K562 (cell line): ENCODE results near the gene KIT. TPM values are rescaled to one million over a fixed set of nuclear protein-coding genes. Genes with fewer than 3 reads are reported as not detected.
A peak's percentile ranks its signal among the peaks of the same experiment; 100 is the strongest.

Experiments
- CBFA2T3 ChIP-seq: fragments of 450-650 bp; IDR thresholded peaks from 2 replicates; pipeline ENCODE4 v1.6.1; 2017
- CXXC5 ChIP-seq: fragments of 250-450 bp; sonication (Bioruptor Pico); IDR thresholded peaks from 2 replicates; pipeline ENCODE4 v1.8.0; 2022; ENCODE audit warnings: inconsistent platforms, mild to moderate bottlenecking, moderate library complexity
- HDAC2 ChIP-seq: fragments of 450-650 bp; IDR thresholded peaks from 2 replicates; pipeline ENCODE4 v1.6.1; 2016; ENCODE audit warnings: mild to moderate bottlenecking
- HDAC8 ChIP-seq: fragments of 450-650 bp; IDR thresholded peaks from 2 replicates; pipeline ENCODE4 v1.6.1; 2016; ENCODE audit warnings: mild to moderate bottlenecking, missing genetic modification characterization, moderate library complexity, missing compliant biosample characterization
- KDM2B ChIP-seq: fragments of 250-450 bp; sonication (Bioruptor Pico); IDR thresholded peaks from 2 replicates; pipeline ENCODE4 v1.8.0; 2021; ENCODE audit warnings: mild to moderate bottlenecking, moderate library complexity
- MNT ChIP-seq, 2 experiments: fragments of 450-650 bp; conservative IDR thresholded peaks; 2 replicates each; pipeline ENCODE4 v1.6.1; 2017; ENCODE audit warnings: mild to moderate bottlenecking in 2 of 2, moderate library complexity in 2 of 2
- NR2C1 ChIP-seq, 2 experiments: fragments of 450-650 bp; IDR thresholded peaks; 2 replicates each; pipeline ENCODE4 v1.6.1; 2017; ENCODE audit warnings: mild to moderate bottlenecking in 2 of 2, antibody characterized with exemption in 1 of 2, inconsistent platforms in 1 of 2, missing compliant biosample characterization in 1 of 2, missing genetic modification characterization in 1 of 2
- NR2C2 ChIP-seq, 2 experiments: fragments of 200-800 bp in 1 of 2; sonication (Bioruptor generic) in 1 of 2; sonication (generic) in 1 of 2; formaldehyde crosslinking in 1 of 2; IDR thresholded peaks; 2 replicates each; pipeline versions ENCODE4 v1.6.1 to v1.8.0; 2016 to 2022; ENCODE audit warnings: mild to moderate bottlenecking in 1 of 2, missing compliant biosample characterization in 1 of 2, missing genetic modification characterization in 1 of 2, missing genetic modification reagents in 1 of 2
- RNF2 ChIP-seq: sonication (generic); IDR thresholded peaks from 2 replicates; pipeline ENCODE4 v1.6.1; 2016
- STAT5B ChIP-seq: fragments of 250-450 bp; sonication (Bioruptor Pico); IDR thresholded peaks from 2 replicates; pipeline ENCODE4 v1.8.0; 2021; ENCODE audit warnings: mild to moderate bottlenecking, inconsistent platforms
- TBP ChIP-seq: optimal IDR thresholded peaks from 2 replicates; pipeline ENCODE3; 2011; ENCODE audit warnings: low read depth, low read length, improper control_type of control experiment
- TCFL5 ChIP-seq: fragments of 250-450 bp; sonication (Bioruptor Pico); conservative IDR thresholded peaks from 2 replicates; pipeline ENCODE4 v1.6.1; 2021; ENCODE audit warnings: mild to moderate bottlenecking, moderate library complexity, matching md5 sums
- USF2 ChIP-seq: sonication (generic); formaldehyde crosslinking; IDR thresholded peaks from 2 replicates; pipeline ENCODE4 v1.5.0; 2020; ENCODE audit warnings: missing genetic modification reagents
- ZNF140 ChIP-seq: fragments of 250-450 bp; sonication (Bioruptor Pico); IDR thresholded peaks from 2 replicates; pipeline ENCODE4 v1.8.0; 2021; ENCODE audit warnings: moderate library complexity, mild to moderate bottlenecking, inconsistent platforms
- ZNF212 ChIP-seq: fragments of 450-650 bp; formaldehyde crosslinking; IDR thresholded peaks from 2 replicates; pipeline ENCODE4 v1.4.0; 2020; ENCODE audit warnings: mild to moderate bottlenecking
- ZNF23 ChIP-seq: fragments of 250-450 bp; sonication (Bioruptor Pico); IDR thresholded peaks from 2 replicates; pipeline ENCODE4 v1.4.0; 2020; ENCODE audit warnings: mild to moderate bottlenecking
- ZNF408 ChIP-seq: fragments of 250-450 bp; sonication (Bioruptor Pico); IDR thresholded peaks from 2 replicates; pipeline ENCODE4 v1.4.0; 2020; ENCODE audit warnings: low read depth, mild to moderate bottlenecking, moderate library complexity
- polyA plus RNA-seq, 8 experiments: library from polyadenylated mRNA; depleted of rRNA in 4 of 8; stranded (reverse) in 5 of 8; unstranded in 3 of 8; fragments of >200 nt; fragmentation: Nextera tagmentation in 2 of 8; fragmentation: Illumina TruSeq in 1 of 8; extraction: Ambion mirVana in 2 of 8; extraction: Trizol in 1 of 8; gene quantifications; 2 replicates each; pipeline versions ENCODE4 v1.2.1 to v1.2.3, GENCODE V29; 2011 to 2014; ENCODE audit warnings: inconsistent platforms in 1 of 8, missing spikeins in 1 of 8
- total RNA-seq, 7 experiments: library from RNA; depleted of rRNA in 6 of 7; stranded (reverse); fragments of >200 nt in 6 of 7; fragmentation: Illumina TruSeq in 2 of 7; extraction: Trizol in 2 of 7; gene quantifications; 2 replicates each; pipeline versions ENCODE4 v1.2.1 to v1.2.3, GENCODE V29; 2011 to 2021; ENCODE audit warnings: low replicate concordance in 1 of 7
- TF ChIP-seq, protein P1 (sequence below): fragments of 250-450 bp; sonication (Bioruptor Pico); IDR thresholded peaks from 2 replicates; pipeline ENCODE4 v1.5.1; 2021; ENCODE audit warnings: mild to moderate bottlenecking
- TF ChIP-seq, protein P2 (sequence below): fragments of 250-450 bp; sonication (Bioruptor Pico); IDR thresholded peaks from 2 replicates; pipeline ENCODE4 v1.6.1; 2021; ENCODE audit warnings: mild to moderate bottlenecking
- TF ChIP-seq, protein P3 (sequence below): fragments of 200-800 bp; sonication (Bioruptor generic); IDR thresholded peaks from 2 replicates; pipeline ENCODE4 v1.6.1; 2017; ENCODE audit warnings: missing genetic modification characterization, missing compliant biosample characterization
- TF ChIP-seq, protein P4 (sequence below): sonication (generic); formaldehyde crosslinking; IDR thresholded peaks from 2 replicates; pipeline ENCODE4 v1.9.0; 2022; ENCODE audit warnings: mild to moderate bottlenecking, missing genetic modification reagents

Gene KIT
- total and polyA plus RNA-seq, 9 of the 15 experiments (the other 6 are each of a cell fraction or from before 2014, with no cell fraction given): 0.27 to 5.6 (median 0.57) TPM

DNA sequence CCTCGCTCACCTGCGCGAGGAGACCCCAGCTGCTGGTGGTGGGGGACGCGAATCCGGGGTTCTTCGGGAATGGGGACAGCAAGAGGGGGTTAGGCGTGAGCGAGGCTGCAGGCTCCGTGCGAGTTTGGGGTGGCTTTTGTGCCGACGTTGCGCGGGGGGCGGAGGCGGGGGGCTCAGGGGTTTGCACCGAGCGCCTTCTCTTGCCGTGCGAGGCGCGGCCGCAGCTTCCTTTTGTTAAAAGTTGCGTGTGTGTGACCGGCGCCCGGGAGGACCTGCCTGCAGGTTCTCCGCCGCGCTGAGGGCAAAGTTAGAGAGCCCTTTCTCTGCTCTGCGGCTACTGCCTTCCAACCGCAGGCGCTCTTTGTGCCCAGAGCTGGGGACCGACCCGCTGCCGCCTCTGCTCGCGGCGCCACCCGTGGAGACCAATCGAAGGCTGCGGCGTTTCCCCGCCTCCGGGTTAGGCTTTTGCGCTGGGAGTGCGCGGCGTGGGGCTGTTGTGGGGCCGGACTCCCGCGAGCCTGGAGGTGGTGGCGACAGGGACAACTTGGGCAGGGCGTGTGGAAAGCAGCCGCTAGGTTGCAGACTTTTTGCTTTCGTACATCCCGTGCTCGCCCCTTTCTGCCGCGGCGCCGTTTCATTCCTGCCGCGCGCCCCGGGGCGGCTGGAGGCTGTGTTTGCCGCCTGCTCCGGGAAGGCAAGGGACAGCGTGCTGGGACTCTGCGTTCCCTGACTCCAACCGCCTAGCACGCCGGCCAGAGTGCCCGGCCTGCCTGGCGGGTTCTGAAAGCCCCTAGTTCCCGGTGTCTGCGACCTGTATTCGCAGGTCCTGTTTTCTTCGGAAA, 716 bp downstream of the KIT start (continued):
- TF ChIP-seq, protein P1, sequence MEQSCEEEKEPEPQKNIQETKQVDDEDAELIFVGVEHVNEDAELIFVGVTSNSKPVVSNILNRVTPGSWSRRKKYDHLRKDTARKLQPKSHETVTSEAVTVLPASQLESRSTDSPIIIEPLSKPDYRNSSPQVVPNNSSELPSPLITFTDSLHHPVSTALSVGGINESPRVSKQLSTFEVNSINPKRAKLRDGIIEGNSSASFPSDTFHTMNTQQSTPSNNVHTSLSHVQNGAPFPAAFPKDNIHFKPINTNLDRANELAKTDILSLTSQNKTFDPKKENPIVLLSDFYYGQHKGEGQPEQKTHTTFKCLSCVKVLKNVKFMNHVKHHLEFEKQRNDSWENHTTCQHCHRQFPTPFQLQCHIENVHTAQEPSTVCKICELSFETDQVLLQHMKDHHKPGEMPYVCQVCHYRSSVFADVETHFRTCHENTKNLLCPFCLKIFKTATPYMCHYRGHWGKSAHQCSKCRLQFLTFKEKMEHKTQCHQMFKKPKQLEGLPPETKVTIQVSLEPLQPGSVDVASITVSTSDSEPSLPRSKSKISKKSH: no peak
- TF ChIP-seq ZNF140 (CRISPR knock-in tag) (no peak), STAT5B (no peak), ZNF212 (CRISPR knock-in tag) (no peak), CXXC5 (peak; percentile 49; the same call in 1 of the 2 replicates), TBP (peak; percentile 19), RNF2 (no peak), KDM2B (0 out of 2 replicates have a peak, but pooled peaks have one; percentile 12), USF2 (CRISPR knock-in tag) (no peak), ZNF23 (CRISPR knock-in tag) (no peak), CBFA2T3 (no peak), NR2C2 (CRISPR knock-in tag; IDR thresholded peaks at IDR 0.05) (0 out of 2 replicates have a peak, but pooled peaks have one; percentile 24), NR2C2 (tag; IDR thresholded peaks at IDR 0.05) (no peak), NR2C1 (IDR thresholded peaks at IDR 0.05) (no peak), NR2C1 (tag; IDR thresholded peaks at IDR 0.05) (no peak), HDAC2 (no peak), HDAC8 (tag) (no peak), MNT (conservative IDR thresholded peaks at IDR 0.05) (peak in 1 of 2 experiments; percentile 33; a peak in 1 of 4 replicates), TCFL5 (CRISPR knock-in tag) (no peak), ZNF408 (CRISPR knock-in tag) (no peak)
- TF ChIP-seq, protein P2, sequence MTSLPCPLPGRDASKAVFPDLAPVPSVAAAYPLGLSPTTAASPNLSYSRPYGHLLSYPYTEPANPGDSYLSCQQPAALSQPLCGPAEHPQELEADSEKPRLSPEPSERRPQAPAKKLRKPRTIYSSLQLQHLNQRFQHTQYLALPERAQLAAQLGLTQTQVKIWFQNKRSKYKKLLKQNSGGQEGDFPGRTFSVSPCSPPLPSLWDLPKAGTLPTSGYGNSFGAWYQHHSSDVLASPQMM (CRISPR knock-in tag): no peak
- TF ChIP-seq, protein P3, sequence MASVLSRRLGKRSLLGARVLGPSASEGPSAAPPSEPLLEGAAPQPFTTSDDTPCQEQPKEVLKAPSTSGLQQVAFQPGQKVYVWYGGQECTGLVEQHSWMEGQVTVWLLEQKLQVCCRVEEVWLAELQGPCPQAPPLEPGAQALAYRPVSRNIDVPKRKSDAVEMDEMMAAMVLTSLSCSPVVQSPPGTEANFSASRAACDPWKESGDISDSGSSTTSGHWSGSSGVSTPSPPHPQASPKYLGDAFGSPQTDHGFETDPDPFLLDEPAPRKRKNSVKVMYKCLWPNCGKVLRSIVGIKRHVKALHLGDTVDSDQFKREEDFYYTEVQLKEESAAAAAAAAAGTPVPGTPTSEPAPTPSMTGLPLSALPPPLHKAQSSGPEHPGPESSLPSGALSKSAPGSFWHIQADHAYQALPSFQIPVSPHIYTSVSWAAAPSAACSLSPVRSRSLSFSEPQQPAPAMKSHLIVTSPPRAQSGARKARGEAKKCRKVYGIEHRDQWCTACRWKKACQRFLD (CRISPR knock-in tag): no peak
- TF ChIP-seq, protein P4, sequence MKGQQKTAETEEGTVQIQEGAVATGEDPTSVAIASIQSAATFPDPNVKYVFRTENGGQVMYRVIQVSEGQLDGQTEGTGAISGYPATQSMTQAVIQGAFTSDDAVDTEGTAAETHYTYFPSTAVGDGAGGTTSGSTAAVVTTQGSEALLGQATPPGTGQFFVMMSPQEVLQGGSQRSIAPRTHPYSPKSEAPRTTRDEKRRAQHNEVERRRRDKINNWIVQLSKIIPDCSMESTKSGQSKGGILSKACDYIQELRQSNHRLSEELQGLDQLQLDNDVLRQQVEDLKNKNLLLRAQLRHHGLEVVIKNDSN: no peak
